ENCODE measurements around the gene AHRR.
"Not testable (repeated sequence)": the region's sequence is repeated elsewhere in the genome, so short reads cannot be mapped to it uniquely, and the experiment has no call there.

The AHRR gene

DNA sequence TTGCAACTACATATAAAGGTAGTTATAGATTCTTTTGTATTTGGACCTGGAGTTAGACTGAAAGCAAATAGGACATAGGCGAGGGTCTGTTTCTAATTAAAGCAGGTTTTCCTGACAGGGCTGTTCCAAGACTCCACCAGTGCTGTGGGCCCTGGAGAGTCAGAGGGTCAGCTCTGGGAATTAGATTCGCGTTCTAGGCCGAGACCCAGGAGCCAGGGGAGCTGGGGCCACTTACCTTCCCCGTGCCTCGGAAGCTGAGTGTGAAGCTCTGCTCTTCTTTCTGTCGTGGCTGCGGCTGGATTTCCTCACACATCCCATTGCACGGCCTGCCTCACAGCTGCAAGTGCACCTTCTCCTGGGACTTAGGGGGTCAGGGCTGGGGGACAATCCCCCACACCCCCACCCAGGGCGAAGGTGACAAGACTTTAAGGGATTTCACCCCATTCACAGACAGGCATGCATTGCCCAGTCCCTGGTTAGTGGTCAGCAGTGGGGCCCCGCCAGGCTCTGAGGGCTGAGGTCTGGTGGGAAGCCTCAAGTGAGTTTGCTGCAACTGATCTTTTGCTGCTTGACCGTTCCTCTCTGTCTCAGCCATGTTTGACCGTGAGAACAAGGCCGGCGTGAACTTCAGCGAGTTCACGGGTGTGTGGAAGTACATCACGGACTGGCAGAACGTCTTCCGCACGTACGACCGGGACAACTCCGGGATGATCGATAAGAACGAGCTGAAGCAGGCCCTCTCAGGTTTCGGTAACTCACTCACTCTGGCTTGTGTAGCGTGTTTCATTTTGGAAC, 15.3 kb upstream of the AHRR start:
- DNase-seq: no peak

- DNase-seq: no peak
Observed at GRCh38 chr5:307306-307705, 14.2 kb upstream of the AHRR start.

DNA sequence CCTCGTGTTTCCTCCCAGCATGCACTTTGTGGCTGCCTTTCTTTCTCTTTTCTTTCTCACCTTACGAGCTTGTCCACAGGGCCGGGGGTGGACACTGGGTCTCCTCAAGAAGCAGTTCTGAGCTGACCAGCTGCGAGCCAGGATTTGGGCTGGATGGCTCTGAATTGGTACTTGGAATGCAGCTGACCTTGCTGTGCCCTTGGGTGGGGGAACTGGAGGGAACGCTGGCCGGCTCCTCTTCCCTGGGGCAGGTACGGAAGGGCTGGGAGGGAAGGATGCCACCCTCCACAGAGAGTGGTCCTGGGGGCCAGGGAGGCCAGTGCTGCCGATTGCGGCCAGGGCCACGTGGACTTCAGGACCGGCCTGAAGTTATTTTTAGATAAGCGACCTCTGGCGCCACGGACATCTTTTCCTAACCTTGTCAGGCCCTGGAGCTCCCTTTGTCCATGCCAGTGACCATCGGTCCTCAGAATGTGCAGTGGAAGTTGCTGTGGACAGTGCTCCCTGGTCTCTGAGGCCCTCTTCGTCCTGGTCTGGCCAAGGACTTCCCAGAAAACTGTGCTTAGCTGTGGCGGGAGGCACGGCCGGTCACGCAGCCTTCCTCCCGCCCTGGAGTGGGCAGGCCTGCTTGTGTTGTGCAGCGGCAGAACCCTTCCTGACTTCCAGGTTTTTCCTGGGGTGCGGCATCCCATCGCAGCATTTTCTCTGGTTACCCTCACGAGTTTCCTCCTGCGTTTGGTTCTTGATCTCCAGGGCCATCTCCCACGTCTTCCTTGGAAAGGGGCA, 13.5 kb upstream of the AHRR start:
- DNase-seq: no peak

DNA sequence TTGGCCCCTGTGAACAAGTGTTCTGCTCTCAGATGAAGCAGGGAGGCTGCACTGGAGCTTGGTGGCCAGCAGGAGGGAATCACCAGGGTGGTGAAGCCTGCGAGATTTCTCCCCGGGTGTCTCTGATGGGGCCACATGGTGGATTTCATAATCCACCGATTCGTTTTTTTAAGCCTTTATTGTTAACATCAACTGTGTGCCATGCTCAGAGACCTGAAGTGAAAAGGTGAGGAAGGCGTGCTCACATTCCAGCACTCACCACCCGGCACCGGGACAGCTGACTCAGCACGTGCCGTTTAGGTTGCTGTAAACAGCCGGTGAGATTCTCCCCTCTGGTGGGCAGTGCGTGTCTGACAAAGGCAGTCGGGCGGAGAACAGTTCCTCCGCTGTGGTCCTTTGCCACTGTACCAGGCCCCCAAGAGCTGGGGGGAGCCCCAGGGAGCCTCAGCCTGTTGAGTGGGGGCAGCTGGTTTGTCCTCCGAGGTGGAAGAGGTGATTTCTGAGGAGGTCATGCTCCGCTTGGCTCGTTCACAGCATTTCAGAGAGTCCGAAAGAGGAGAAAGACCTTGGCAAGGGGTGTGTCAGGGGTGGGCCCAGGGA, 12.7 kb upstream of the AHRR start:
- DNase-seq: no peak

- not testable (repeated sequence) for DNase-seq
Observed at GRCh38 chr5:309831-310230, 11.7 kb upstream of the AHRR start.

GRCh38 chr5:310516-310915, 11.0 kb upstream of the AHRR start:
- no peak for DNase-seq

DNA sequence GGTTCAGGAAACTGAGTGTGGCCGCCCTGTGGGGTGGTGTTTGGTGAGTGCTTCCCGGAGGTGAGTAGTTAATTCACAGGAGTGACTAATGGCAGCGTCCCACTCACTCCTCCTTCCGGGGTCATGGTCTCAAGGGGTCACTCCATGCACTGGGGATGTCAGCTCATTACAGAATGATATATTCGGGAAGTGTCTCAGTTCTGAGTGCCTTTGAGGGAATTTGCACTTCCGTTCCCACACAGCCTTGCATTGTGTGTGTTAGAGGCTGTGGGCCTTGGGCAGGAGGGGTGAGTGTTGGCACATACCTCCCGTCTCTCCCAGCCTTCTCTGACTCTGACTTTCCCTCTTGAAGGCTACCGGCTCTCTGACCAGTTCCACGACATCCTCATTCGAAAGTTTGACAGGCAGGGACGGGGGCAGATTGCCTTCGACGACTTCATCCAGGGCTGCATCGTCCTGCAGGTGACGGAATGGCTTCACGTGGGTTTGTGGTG, 10.5 kb upstream of the AHRR start:
- no peak for DNase-seq

DNA sequence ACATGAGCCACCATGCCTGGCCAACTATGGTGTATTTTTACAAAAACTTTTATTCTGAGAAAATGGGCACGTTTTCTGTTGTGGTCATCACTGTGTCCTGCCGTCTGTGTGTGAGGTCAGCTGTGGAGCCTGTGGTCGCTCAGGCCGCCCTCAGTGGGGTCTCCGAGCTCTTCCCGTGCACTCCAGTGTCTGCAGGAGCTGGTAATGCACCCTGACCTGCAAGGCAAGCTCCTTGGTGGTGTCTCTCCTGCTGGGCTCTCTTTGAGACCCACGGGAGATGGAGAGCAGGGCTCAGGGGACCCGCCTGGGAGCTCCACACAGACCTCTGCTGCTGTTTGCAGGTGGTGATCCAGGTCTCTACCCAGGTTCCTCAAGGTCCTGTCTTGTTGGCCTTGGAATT, 9.6 kb upstream of the AHRR start:
- DNase-seq: no peak

- DNase-seq: no peak
Observed at GRCh38 chr5:312845-313244, 8.7 kb upstream of the AHRR start.

- no peak for DNase-seq
Observed at GRCh38 chr5:313265-313664, 8.2 kb upstream of the AHRR start.

GRCh38 chr5:313806-314376, 7.6 kb upstream of the AHRR start:
- DNase-seq: no peak

DNA sequence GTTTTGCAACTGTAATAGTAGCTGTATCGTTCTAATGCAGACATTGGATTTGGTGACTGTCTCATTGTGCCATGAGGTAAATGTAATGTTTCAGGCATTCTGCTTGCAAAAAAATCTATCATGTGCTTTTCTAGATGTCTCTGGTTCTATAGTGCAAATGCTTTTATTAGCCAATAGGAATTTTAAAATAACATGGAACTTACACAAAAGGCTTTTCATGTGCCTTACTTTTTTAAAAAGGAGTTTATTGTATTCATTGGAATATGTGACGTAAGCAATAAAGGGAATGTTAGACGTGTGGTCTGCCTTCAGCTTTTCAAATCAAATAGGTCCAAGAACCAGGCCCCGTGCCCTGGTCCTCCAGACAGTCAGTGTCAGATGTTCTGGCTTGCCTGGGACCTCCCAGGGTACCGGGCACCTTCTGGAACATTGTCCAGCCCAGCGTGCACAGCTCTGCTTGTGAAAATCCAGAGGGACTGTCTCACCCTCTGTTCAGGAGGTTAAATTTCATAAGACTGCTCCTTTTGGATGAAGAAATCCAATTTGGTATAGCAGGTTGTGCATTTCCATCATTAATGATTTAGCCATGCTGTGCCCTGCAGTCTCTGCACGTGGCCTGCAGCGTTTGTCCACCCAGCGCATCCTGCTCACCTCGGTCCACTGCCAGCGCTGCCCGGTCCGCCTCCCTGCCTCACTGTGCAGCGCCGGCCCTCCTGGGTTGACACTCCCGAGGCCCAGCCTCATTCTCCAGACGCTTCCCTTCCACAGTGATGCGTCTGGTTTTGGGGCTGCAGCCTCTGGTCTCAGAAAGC, 6.6 kb upstream of the AHRR start:
- DNase-seq: no peak

- DNase-seq: no peak
Observed at GRCh38 chr5:315488-316209, 5.9 kb upstream of the AHRR start.

GRCh38 chr5:316210-317085, 5.1 kb upstream of the AHRR start:
- DNase-seq: no peak

DNA sequence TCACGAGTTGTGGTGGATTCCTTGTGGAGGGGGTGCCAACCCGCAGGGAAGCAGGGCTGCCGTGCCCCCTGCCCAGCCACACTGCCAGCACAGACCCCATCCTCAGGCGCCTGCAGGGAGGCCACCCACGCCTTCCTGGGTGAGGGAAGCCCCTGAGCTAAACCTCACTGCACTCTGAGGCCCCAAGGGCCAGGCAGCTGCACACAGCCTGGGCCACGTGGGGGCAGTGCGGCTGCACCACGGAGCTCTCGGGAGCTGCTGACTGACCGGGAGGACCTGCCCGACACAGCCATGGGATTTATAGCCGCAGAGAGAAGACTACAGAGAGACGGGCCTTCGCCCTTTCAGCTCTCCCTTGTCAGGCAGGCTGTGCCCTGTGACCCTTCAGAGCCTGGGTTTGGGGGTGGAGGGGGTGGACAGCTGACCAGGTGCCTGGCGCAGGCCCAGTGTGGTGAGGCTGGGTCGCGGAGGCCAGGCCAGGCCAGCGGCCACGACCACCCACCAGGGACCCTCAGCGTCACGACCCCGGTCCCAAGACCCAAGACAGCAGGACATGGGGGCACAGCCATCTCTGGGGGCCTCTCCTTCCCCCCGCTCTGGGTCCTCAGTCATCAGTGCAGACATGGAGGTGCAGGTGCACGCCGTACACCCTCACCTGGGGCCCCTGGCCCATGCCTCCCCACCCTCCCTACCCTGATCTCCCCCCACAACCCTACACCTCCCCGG, 4.3 kb upstream of the AHRR start:
- peak; percentile 83 for DNase-seq

GRCh38 chr5:318341-318897, 3.1 kb upstream of the AHRR start:
- peak; percentile 88 for DNase-seq

- no peak for DNase-seq
Observed at GRCh38 chr5:318931-319601, 2.4 kb upstream of the AHRR start.

GRCh38 chr5:320524-321229, 837 bp upstream of the AHRR start:
- no peak for DNase-seq

Measured in fibroblast of skin of scalp (primary cell).